Coronary artery (tissue), 2 donors: ENCODE data around the gene ANKRD33.

Experiments used
- DNase-seq: peaks from one replicate; pipeline ENCODE4 v3.0.0-alpha.2; 2017; ENCODE audit warnings: low spot score
- H3K27ac ChIP-seq, 2 donors: fragments of 200-600 bp; sonication (generic); one replicate each; pipeline ENCODE4 v1.5.1; 2016 to 2019
- H3K4me3 ChIP-seq: fragments of 200-600 bp; sonication (generic); 2 replicates; pipeline ENCODE4 v1.5.1; 2016; ENCODE audit warnings: mild to moderate bottlenecking, moderate library complexity
- TF ChIP-seq, protein P1 (sequence below): fragments of 200-600 bp; sonication (generic); IDR thresholded peaks from one replicate; pipeline ENCODE4 v1.5.1; 2019; ENCODE audit warnings: antibody characterized with exemption

Gene ANKRD33

DNA sequence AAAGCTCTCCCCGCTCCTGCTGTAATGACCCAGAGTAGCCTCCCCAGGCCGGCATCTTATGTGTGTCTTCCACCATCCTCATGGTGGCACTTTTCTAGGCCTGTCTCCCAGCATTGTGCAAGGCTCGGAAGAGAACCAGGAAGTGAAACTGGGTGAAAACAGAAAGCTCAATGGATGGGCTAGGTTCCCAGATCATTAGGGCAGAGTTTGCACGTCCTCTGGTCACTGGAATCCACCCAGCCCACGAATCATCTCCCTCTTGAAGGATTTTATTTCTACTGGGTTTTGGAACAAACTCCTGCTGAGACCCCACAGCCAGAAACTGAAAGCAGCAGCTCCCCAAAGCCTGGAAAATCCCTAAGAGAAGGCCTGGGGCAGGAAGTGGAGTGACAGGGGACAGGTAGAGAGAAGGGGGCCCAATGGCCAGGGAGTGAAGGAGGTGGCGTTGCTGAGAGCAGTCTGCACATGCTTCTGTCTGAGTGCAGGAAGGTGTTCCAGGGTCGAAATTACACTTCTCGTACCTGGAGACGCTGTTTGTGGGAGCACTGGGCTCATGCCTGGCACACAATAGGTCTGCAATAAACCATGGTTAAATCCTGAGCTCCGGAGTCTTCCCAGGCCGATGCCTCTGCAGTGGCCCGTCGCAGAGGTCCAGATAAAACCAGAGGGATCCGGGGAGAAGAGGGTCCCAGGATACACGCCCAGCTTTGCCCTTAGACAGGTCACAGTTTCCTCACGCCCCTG is 35.0 kb downstream of the ANKRD33 start:
- TF ChIP-seq, protein P1, sequence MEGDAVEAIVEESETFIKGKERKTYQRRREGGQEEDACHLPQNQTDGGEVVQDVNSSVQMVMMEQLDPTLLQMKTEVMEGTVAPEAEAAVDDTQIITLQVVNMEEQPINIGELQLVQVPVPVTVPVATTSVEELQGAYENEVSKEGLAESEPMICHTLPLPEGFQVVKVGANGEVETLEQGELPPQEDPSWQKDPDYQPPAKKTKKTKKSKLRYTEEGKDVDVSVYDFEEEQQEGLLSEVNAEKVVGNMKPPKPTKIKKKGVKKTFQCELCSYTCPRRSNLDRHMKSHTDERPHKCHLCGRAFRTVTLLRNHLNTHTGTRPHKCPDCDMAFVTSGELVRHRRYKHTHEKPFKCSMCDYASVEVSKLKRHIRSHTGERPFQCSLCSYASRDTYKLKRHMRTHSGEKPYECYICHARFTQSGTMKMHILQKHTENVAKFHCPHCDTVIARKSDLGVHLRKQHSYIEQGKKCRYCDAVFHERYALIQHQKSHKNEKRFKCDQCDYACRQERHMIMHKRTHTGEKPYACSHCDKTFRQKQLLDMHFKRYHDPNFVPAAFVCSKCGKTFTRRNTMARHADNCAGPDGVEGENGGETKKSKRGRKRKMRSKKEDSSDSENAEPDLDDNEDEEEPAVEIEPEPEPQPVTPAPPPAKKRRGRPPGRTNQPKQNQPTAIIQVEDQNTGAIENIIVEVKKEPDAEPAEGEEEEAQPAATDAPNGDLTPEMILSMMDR, result no peak
- Histone ChIP-seq H3K4me3 (peak overlapping the region; percentile 45), H3K27ac (peak overlapping the region in 1 of 2 donors; percentile 82)
- no peak for DNase-seq

DNA sequence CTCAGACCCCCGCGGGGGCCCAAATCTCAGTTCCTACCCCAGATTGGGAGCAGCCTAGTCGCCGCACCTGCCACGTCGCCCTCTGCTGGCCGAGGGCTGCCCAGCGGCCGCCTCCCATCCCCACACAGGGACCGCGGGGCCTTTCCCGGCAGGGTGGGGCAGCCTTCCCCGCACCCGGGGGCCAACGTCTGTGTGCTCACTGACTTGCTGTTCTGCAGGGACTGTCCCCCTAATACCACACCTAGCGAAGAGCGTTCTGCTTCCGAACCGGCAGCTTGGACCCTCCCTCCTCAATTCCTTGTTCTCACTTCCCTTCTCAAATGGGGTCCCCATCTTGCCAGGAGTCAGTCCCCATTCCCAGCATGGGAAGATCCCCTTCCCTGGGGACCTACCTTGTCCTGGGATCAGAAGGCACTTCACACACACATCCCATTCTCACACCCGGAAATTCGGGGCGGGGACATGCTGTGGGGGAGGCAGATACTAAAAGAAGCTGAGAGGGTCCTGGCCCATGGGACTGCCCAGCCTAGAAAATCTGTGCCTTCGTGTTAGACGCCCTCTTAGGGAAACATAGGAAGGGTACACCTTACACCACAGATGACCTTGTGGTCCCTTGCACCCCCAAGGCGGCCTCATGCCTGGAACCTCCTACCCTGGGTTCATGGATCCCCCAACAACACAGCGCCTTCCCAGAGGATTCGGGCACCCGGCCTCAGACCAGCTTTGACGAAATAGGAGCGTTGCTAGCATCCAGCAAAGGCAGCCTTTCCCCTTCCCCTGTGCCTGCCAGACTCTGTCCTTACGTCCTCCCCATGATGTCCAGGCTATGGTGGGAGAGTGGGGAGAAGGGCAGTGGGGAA is 35.8 kb downstream of the ANKRD33 start:
- TF ChIP-seq, protein P1, result peak; percentile 86
- peak overlapping the region in 1 of 2 donors; percentile 82 for H3K27ac ChIP-seq
- DNase-seq, result no peak
- peak overlapping the region; percentile 45 for H3K4me3 ChIP-seq

DNA sequence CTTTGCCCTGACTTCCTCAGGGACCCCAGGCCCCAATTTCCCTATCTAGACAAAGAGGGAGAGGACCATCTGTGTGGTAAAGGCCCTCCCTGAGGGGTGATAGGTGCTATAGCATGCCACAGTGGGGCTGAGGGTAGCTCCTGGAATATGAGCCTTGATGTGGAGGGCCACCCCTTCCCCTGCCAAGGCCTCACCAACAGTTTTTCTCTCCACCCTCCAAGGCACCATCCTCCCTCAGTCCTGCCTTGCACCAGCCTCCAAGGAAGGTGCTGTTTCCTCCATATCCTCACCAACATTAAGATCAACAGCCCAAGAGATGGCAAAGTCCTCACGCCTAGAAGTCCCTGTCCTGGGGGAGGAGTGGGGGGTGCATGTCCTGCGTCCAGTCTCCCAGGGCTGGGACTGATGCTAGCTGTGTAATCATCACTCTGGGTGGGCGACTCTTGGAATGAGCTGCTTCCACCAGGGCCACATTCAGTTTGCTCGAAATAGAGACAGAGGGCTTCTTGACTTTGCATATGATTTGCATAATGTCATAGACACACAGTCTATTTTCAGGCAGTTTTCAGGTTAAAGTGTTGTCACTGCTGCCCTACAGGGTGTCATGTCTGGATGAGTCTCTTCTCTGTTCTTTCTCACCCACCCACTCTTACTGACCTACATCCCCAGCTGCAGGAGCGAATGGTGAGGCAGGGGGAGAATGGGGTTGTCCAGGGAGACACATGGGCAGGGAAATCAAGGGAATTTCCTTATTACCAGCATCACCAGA is 36.8 kb downstream of the ANKRD33 start:
- Histone ChIP-seq H3K27ac (no peak overlapping the region), H3K4me3 (no peak overlapping the region)
- DNase-seq, result no peak
- TF ChIP-seq, protein P1, result no peak

DNA sequence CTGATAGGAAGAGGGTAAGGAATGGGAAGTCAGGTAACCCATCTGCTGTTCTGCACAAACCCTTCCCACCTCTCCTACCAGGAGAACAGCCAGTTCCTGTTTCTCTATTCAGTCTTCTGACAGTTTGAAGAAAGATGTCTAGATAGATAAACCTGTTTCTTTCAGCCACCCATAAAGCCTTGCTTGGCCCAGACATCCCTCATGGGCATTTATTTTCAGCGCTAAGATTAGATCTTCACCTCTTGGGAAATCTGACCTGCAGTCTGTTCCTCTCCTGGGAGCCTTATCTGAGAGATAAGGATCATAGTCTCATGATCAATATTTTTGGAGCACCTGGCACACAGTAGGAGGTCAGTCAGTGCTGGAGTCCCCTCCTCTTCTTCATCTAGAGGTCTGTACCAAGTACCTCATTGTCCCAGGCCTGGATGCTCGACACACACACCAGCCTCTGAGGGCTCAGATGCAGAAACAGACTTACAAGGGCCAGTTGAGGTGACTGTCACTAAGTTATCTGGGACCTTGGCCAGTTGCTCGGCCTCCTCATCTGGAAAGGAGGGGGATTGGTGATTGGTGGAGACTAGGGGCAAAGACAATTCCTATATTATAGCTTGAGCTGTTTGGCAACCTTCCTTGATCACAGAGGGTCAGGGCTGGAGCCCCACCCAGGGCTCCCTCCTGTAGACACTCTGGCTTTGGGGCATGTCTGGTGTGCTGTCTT is 37.6 kb downstream of the ANKRD33 start:
- Histone ChIP-seq H3K27ac (no peak overlapping the region), H3K4me3 (no peak overlapping the region)
- DNase-seq, result no peak
- TF ChIP-seq, protein P1, result no peak

DNA sequence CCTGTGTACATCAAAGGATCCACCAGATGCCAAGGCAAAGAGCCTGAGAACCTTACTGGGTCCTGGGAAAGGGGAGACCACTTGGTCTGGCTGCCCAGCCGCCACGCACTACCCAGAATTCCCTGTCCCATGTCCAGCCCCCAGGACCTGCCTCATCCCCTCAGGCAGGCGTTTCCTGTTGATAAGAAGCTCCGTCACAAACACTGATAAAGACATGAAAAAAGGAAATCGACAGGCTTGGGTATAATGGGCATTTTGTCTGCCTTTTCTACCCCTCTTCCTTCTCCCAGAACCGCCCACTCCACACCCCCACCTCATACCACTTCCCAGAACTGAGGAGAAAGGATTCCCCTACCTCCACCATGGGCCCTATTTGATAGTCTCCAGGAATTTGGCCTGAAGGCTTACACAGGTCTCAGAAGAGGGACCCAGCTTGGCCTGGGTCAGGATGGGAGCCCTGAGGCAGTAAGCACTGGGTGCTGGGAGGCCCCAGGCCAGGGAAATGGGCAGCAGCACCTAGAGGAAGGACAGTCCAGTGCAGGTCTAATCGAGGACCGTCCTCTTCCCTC is 38.2 kb downstream of the ANKRD33 start:
- TF ChIP-seq, protein P1, result no peak
- no peak for DNase-seq
- Histone ChIP-seq H3K4me3 (no peak overlapping the region), H3K27ac (peak overlapping the region in 1 of 2 donors; percentile 45)

DNA sequence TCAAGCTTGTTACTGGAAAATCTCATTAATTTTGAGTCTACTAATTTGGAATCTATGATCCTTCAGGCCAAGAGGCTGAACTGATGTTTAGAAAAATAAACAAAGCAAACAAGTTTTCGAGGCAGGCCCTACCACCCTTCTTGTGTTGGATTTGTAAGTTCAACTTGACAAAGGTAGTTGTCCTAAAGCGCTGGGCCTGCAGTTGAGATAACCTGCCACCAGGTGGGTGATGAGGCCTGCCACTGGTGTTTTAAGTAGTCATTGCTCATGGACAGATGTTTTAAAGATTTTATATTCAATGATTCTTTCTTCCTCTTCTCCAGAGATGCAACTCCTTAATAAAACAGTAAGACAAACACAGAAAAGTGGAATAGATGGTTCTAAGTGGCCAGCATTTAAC is 38.8 kb downstream of the ANKRD33 start:
- TF ChIP-seq, protein P1, result no peak
- Histone ChIP-seq H3K27ac (peak overlapping the region in 1 of 2 donors; percentile 45), H3K4me3 (no peak overlapping the region)
- no peak for DNase-seq
